Smooth muscle cell (in vitro differentiated cells): ENCODE data around the gene MAPKAPK3. TPM values are rescaled to one million over a fixed set of nuclear protein-coding genes. Genes with fewer than 3 reads are reported as not detected.

ENCODE experiments used
- DNase-seq: peaks from one replicate; lab custom pipeline; 2025; ENCODE audit not compliant: unreplicated experiment; lab: John Stamatoyannopoulos, UW
- H2AFZ ChIP-seq: fragments of 200-600 bp; sonication (generic); 2 replicates; pipeline ENCODE4 v1.6.0; 2016; ENCODE audit warnings: antibody characterized with exemption, low read depth, mild to moderate bottlenecking
- H3F3A ChIP-seq: fragments of 200-600 bp; sonication (generic); 2 replicates; pipeline ENCODE4 v1.6.0; 2017; ENCODE audit warnings: antibody characterized with exemption, low read depth
- H3K27ac ChIP-seq: fragments of 200-600 bp; sonication (generic); 2 replicates; pipeline ENCODE4 v1.5.1; 2016; ENCODE audit warnings: low read depth, mild to moderate bottlenecking
- H3K27me3 ChIP-seq: fragments of 200-600 bp; sonication (generic); 2 replicates; pipeline ENCODE4 v1.6.1; 2016; ENCODE audit warnings: low read depth, mild to moderate bottlenecking
- H3K36me3 ChIP-seq: fragments of 200-600 bp; sonication (generic); 2 replicates; pipeline ENCODE4 v1.5.1; 2016; ENCODE audit warnings: low read depth
- H3K4me1 ChIP-seq: fragments of 200-600 bp; sonication (generic); 2 replicates; pipeline ENCODE4 v1.5.1; 2016; ENCODE audit warnings: low read depth
- H3K4me2 ChIP-seq: fragments of 200-600 bp; sonication (generic); 2 replicates; pipeline ENCODE4 v1.6.0; 2016; ENCODE audit warnings: mild to moderate bottlenecking
- H3K4me3 ChIP-seq: fragments of 200-600 bp; sonication (generic); 2 replicates; pipeline ENCODE4 v1.5.1; 2016; ENCODE audit warnings: mild to moderate bottlenecking
- H3K79me2 ChIP-seq: fragments of 200-600 bp; sonication (generic); 2 replicates; pipeline ENCODE4 v1.6.0; 2016; ENCODE audit warnings: low read depth, mild to moderate bottlenecking
- H3K9ac ChIP-seq: fragments of 200-600 bp; sonication (generic); 2 replicates; pipeline ENCODE4 v1.6.0; 2016; ENCODE audit warnings: low read depth
- H3K9me3 ChIP-seq: fragments of 200-600 bp; sonication (generic); replicated peaks from 2 replicates; pipeline ENCODE4 v1.5.1; 2016; ENCODE audit warnings: low read depth
- H4K20me1 ChIP-seq: fragments of 200-600 bp; sonication (generic); 2 replicates; pipeline ENCODE4 v1.6.0; 2016; ENCODE audit warnings: low read depth
- WGBS: methylation state at CpG from one replicate; pipeline ENCODE4 v1.1.7; 2016; ENCODE audit warnings: low lambda C conversion rate; 5-methylcytosine and 5-hydroxymethylcytosine counted together
- polyA plus RNA-seq: library from polyadenylated mRNA; unstranded; fragments of >200 nt; fragmentation: Nextera tagmentation; extraction: Ambion mirVana; gene quantifications from 2 replicates; pipeline ENCODE4 v1.2.1, GENCODE V29; 2016
- total RNA-seq: library from RNA; depleted of rRNA; stranded (reverse); fragments of >200 nt; gene quantifications from 2 replicates; pipeline ENCODE4 v1.2.3, GENCODE V29; 2014
- TF ChIP-seq, protein P1 (sequence below): fragments of 200-600 bp; sonication (generic); IDR thresholded peaks from 2 replicates; pipeline ENCODE4 v1.5.1; 2017; ENCODE audit warnings: borderline replicate concordance, mild to moderate bottlenecking, antibody characterized with exemption; ENCODE audit not compliant: insufficient read depth, poor library complexity, severe bottlenecking

The MAPKAPK3 gene
- total and polyA plus RNA-seq, 2 experiments from 2014 or later: 17.1 to 18.7 TPM

DNA sequence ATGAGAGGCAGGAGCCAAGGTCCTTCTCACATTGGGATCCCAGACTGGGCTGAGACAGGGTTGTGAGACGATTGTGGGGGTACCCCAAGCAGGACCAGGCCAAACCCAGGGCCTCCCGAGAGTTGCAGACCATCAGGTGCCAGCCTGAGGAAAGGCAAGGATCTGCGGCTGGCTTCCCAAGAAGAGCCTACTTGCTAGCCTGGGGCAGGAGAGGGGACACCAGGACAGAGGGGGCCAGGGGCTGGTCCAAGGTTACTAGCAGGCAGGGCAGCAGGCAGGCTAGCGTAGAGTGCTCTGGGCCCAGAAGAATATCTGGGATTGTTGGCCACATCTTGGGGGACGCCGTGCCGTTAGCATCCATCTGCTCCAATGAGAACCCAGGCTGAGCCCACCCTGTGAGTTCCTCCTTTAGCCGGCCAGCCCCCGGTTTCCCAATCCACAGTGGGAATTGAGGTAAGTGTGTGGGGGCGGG, 5.9 kb upstream of the MAPKAPK3 start:
- Histone ChIP-seq H3K27me3 (no peaks in the 10 kb centered on the region), H3K27ac (peak overlapping the region; percentile 15)
- WGBS: 35% methylated on average over 10 of the region's 10 CpGs

GRCh38 chr3:50611464-50612233, 5.3 kb upstream of the MAPKAPK3 start, which contains the start of gene CISH:
TSS of gene CISH (minus strand) at chr3:50611774. CDS start at chr3:50611650, 124 bp downstream.
- H3K27me3 ChIP-seq: no peaks in the 10 kb centered on the region
- DNase-seq: peak; percentile 100
- no peaks in the 10 kb centered on the region for H3K4me1 ChIP-seq
- H4K20me1 ChIP-seq: peaks cover 9% of the 10 kb centered on the region
- peak within 1 kb of the TSS; percentile 67 for H3K9ac ChIP-seq
- H3K27ac ChIP-seq: peak within 1 kb of the TSS; percentile 15
- H3K9me3 ChIP-seq: no peaks in the 10 kb centered on the region
- H3K79me2 ChIP-seq: peaks cover 14% of the 10 kb centered on the region
- H3F3A ChIP-seq: peaks cover 3% of the 10 kb centered on the region
- TF ChIP-seq, protein P1, sequence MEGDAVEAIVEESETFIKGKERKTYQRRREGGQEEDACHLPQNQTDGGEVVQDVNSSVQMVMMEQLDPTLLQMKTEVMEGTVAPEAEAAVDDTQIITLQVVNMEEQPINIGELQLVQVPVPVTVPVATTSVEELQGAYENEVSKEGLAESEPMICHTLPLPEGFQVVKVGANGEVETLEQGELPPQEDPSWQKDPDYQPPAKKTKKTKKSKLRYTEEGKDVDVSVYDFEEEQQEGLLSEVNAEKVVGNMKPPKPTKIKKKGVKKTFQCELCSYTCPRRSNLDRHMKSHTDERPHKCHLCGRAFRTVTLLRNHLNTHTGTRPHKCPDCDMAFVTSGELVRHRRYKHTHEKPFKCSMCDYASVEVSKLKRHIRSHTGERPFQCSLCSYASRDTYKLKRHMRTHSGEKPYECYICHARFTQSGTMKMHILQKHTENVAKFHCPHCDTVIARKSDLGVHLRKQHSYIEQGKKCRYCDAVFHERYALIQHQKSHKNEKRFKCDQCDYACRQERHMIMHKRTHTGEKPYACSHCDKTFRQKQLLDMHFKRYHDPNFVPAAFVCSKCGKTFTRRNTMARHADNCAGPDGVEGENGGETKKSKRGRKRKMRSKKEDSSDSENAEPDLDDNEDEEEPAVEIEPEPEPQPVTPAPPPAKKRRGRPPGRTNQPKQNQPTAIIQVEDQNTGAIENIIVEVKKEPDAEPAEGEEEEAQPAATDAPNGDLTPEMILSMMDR: peak; percentile 39
- 1% methylated on average over 49 of the region's 75 CpGs for WGBS
- H3K4me2 ChIP-seq: peak within 1 kb of the TSS; percentile 93
- peak within 1 kb of the TSS; percentile 34 for H2AFZ ChIP-seq
- H3K36me3 ChIP-seq: no peaks in the 10 kb centered on the region
- peak within 1 kb of the TSS; percentile 67 for H3K4me3 ChIP-seq

More for the DNA sequence above, 5.9 kb upstream of the MAPKAPK3 start:
- Histone ChIP-seq H3K4me3 (peak overlapping the region; percentile 67), H3K79me2 (peaks cover 14% of the 10 kb centered on the region), H4K20me1 (peaks cover 9% of the 10 kb centered on the region), H3F3A (no peaks in the 10 kb centered on the region), H3K4me2 (peak overlapping the region; percentile 93), H3K4me1 (no peaks in the 10 kb centered on the region), H3K9ac (peak overlapping the region; percentile 67), H2AFZ (peak overlapping the region; percentile 34), H3K9me3 (no peaks in the 10 kb centered on the region), H3K36me3 (no peaks in the 10 kb centered on the region)
- TF ChIP-seq, protein P1: no peak
- no peak for DNase-seq

- Histone ChIP-seq H3K27me3 (no peaks in the 10 kb centered on the region), H3K4me1 (peaks cover under 1% of the 10 kb centered on the region), H3K27ac (peak overlapping the region; percentile 15), H3K4me2 (peak overlapping the region; percentile 93), H2AFZ (peak overlapping the region; percentile 34), H3K9ac (peak overlapping the region; percentile 2), H3K4me3 (peak overlapping the region; percentile 67), H3K79me2 (peaks cover 14% of the 10 kb centered on the region), H3K9me3 (no peaks in the 10 kb centered on the region), H4K20me1 (peaks cover 9% of the 10 kb centered on the region), H3K36me3 (no peaks in the 10 kb centered on the region), H3F3A (peaks cover 3% of the 10 kb centered on the region)
- no peak for DNase-seq
- TF ChIP-seq, protein P1: no peak
- WGBS: 3% methylated on average over 27 of the region's 29 CpGs
These were observed 4.6 kb upstream of the MAPKAPK3 start for GRCh38 chr3:50612234-50612882.
